ENCODE measurements around the gene DMD.

The DMD gene

GRCh38 chrX:32153585-32153984, 1057.8 kb downstream of the DMD start:
- DNase-seq (ENCODE audit: low read depth): no peak
- no peak overlapping the region for H3K4me3 ChIP-seq (ENCODE audit: low read depth, low read length)
- no peak for TF ChIP-seq CTCF (IDR thresholded peaks at IDR 0.05; ENCODE audit: control insufficient read depth, extremely low read depth, insufficient read depth)

DNA sequence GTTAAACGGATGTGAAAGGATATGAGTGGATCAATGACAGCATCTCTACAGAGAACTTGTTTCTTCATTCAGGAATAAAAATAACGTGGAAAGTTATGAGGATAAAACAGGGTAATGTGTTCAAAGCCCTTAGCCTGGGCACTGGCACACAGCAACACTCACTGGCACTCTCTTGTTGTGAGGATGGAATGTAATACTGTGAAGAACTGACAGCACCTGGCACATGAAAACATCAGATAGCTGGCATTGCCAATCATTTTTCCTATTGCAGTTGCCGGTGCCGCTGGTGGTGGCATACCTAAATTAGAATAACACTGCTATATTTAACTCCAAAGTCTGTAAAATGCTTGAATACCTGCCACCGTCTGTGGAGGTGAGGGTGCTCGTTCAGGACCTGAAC, 1061.2 kb downstream of the DMD start:
- no peak overlapping the region for H3K4me3 ChIP-seq (ENCODE audit: low read depth, low read length)
- TF ChIP-seq CTCF (IDR thresholded peaks at IDR 0.05; ENCODE audit: control insufficient read depth, extremely low read depth, insufficient read depth): no peak
- DNase-seq (ENCODE audit: low read depth): no peak

GRCh38 chrX:32141841-32142240, 1069.5 kb downstream of the DMD start:
- TF ChIP-seq CTCF (IDR thresholded peaks at IDR 0.05; ENCODE audit: control insufficient read depth, extremely low read depth, insufficient read depth): no peak
- H3K4me3 ChIP-seq (ENCODE audit: low read depth, low read length): no peak overlapping the region
- DNase-seq (ENCODE audit: low read depth): no peak

DNA sequence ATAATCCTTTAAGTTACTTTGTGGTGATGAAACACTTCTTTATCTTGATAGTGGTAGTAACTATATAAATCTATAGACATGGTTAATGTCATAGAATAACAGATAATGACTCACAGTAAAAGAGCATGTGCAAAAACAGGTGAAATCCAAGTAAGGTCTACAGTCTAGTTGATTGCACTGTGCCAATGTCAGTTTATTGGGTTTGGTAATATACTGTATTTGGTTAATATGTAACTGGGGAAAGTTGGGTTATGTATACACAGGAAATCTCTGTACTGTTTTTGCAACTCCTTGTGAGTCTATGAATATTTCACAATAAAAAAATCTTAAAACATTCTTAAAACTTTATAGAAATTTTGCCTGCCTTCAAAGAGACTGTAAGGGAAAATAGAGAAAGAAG, 1071.9 kb downstream of the DMD start:
- no peak overlapping the region for H3K4me3 ChIP-seq (ENCODE audit: low read depth, low read length)
- DNase-seq (ENCODE audit: low read depth): no peak
- TF ChIP-seq CTCF (IDR thresholded peaks at IDR 0.05; ENCODE audit: control insufficient read depth, extremely low read depth, insufficient read depth): no peak

GRCh38 chrX:32137525-32137924, 1073.8 kb downstream of the DMD start:
- H3K4me3 ChIP-seq (ENCODE audit: low read depth, low read length): no peak overlapping the region
- TF ChIP-seq CTCF (IDR thresholded peaks at IDR 0.05; ENCODE audit: control insufficient read depth, extremely low read depth, insufficient read depth): no peak
- no peak for DNase-seq (ENCODE audit: low read depth)

DNA sequence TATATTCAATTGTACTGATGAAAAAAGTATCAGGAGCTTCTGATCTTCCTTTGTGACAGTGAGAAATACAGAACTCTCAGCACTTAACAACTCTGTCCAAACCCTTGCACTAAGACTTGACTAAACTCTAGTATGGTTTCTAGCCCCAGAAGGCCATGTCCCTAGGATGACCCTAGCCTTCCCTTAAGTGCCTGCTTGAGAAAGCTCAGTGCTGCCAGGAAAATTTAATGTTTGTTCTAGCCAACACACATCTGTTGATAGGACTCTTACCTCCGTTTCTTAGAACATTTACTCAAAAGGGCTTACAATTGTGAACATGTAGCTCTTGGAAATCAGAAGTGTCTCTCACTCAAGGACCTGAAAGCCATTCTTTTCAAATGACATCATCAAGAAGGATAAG, 1084.4 kb downstream of the DMD start:
- no peak for DNase-seq (ENCODE audit: low read depth)
- no peak overlapping the region for H3K4me3 ChIP-seq (ENCODE audit: low read depth, low read length)
- TF ChIP-seq CTCF (IDR thresholded peaks at IDR 0.05; ENCODE audit: control insufficient read depth, extremely low read depth, insufficient read depth): no peak

- no peak for DNase-seq (ENCODE audit: low read depth)
- TF ChIP-seq CTCF (IDR thresholded peaks at IDR 0.05; ENCODE audit: control insufficient read depth, extremely low read depth, insufficient read depth): no peak
- no peak overlapping the region for H3K4me3 ChIP-seq (ENCODE audit: low read depth, low read length)
These were observed 1092.5 kb downstream of the DMD start for GRCh38 chrX:32118832-32119231.
